GM21619 (cell line): ENCODE results near the gene ITM2A.

Experiments
- ATAC-seq: cut with Tn5 transposase; IDR thresholded peaks from one replicate; pipeline ENCODE4 v1.9.1; 2021; ENCODE audit not compliant: unreplicated experiment

ITM2A gene

GRCh38 chrX:79325263-79325958 is 41.7 kb downstream of the ITM2A start:
- ATAC-seq = no peak
